ENCODE results near the gene ARHGDIA.
A peak's percentile ranks its signal among the peaks of the same experiment; 100 is the strongest.

Gene ARHGDIA

GRCh38 chr17:81831563-81831956 is 39.6 kb downstream of the ARHGDIA start:
- H3K27ac ChIP-seq, result peak overlapping the region; percentile 96; the same call in 1 of the 2 replicates
- no peak for TF ChIP-seq ZFX (IDR thresholded peaks at IDR 0.05)
- no peak for TF ChIP-seq CTCF (conservative IDR thresholded peaks at IDR 0.05)

GRCh38 chr17:81829858-81830257 is 41.3 kb downstream of the ARHGDIA start:
- TF ChIP-seq CTCF (conservative IDR thresholded peaks at IDR 0.05) (no peak), ZFX (IDR thresholded peaks at IDR 0.05) (no peak)
- no peak overlapping the region for H3K27ac ChIP-seq

GRCh38 chr17:81828656-81829055 is 42.5 kb downstream of the ARHGDIA start:
- TF ChIP-seq ZFX (IDR thresholded peaks at IDR 0.05) (no peak), CTCF (conservative IDR thresholded peaks at IDR 0.05) (no peak)
- H3K27ac ChIP-seq, result no peak overlapping the region

- no peak overlapping the region for H3K27ac ChIP-seq
- TF ChIP-seq CTCF (conservative IDR thresholded peaks at IDR 0.05) (no peak; the same call in 1 of the 2 replicates), ZFX (IDR thresholded peaks at IDR 0.05) (no peak)
Observed at GRCh38 chr17:81825841-81826466, 45.2 kb downstream of the ARHGDIA start.

- TF ChIP-seq CTCF (conservative IDR thresholded peaks at IDR 0.05), result no peak
- no peak for TF ChIP-seq ZFX (IDR thresholded peaks at IDR 0.05)
- H3K27ac ChIP-seq, result no peak overlapping the region
Observed at GRCh38 chr17:81824595-81824994, 46.5 kb downstream of the ARHGDIA start.

GRCh38 chr17:81823820-81824550 is 47.2 kb downstream of the ARHGDIA start:
- peak overlapping the region; percentile 96 for H3K27ac ChIP-seq
- TF ChIP-seq CTCF (conservative IDR thresholded peaks at IDR 0.05) (no peak), ZFX (IDR thresholded peaks at IDR 0.05) (no peak)

GRCh38 chr17:81822996-81823819 is 47.9 kb downstream of the ARHGDIA start:
- peak overlapping the region; percentile 96 for H3K27ac ChIP-seq
- no peak for TF ChIP-seq ZFX (IDR thresholded peaks at IDR 0.05)
- no peak for TF ChIP-seq CTCF (conservative IDR thresholded peaks at IDR 0.05)
